ENCODE measurements around the gene TSPAN5.

TSPAN5 gene

GRCh38 chr4:98599617-98600205 is 58.7 kb downstream of the TSPAN5 start:
- Histone ChIP-seq H3K18ac (ENCODE audit: low read length) (no peak overlapping the region), H3K79me1 (ENCODE audit: low read depth, low read length) (no peaks in the 10 kb centered on the region), H3K9ac (ENCODE audit: low read depth, low read length, poor library complexity) (no peak overlapping the region), H2AK5ac (ENCODE audit: low read depth, low read length) (no peak overlapping the region), H3K4me3 (ENCODE audit: low read length in 2 of 2) (no peak overlapping the region), H2BK120ac (ENCODE audit: low read depth, low read length) (no peak overlapping the region), H3K9me3 (replicated peaks in 1 of 2; ENCODE audit: control insufficient read depth in 2 of 2, insufficient read depth in 1 of 2, low read depth in 1 of 2, low read length in 2 of 2) (peaks cover 0 to 22% of the 10 kb centered on the region in 2 donors), H2AFZ (ENCODE audit: low read length) (no peak overlapping the region), H2BK15ac (ENCODE audit: low read length) (no peak overlapping the region), H3K23ac (ENCODE audit: low read depth, low read length, poor library complexity) (no peak overlapping the region), H3K4ac (ENCODE audit: low read length) (no peak overlapping the region), H2BK12ac (ENCODE audit: low read length) (no peak overlapping the region), H3K27me3 (ENCODE audit: control insufficient read depth in 3 of 3, insufficient read depth in 3 of 3, low read depth in 1 of 3, low read length in 3 of 3) (no peaks in the 10 kb centered on the region), H3K4me2 (ENCODE audit: insufficient read depth, low read length, poor library complexity, severe bottlenecking) (no peak overlapping the region), H4K91ac (ENCODE audit: low read depth, low read length, poor library complexity) (no peak overlapping the region), H4K8ac (ENCODE audit: low read depth, low read length) (no peak overlapping the region), H2BK5ac (ENCODE audit: low read length) (no peak overlapping the region), H3K27ac (replicated peaks; ENCODE audit: low read length) (no peak overlapping the region), H3K14ac (ENCODE audit: low read length) (no peak overlapping the region), H3K4me1 (ENCODE audit: control insufficient read depth in 2 of 2, insufficient read depth in 1 of 2, low read depth in 1 of 2, low read length in 2 of 2) (peaks cover 1 to 7% of the 10 kb centered on the region in 2 donors), H3K36me3 (replicated peaks in 1 of 2; ENCODE audit: control insufficient read depth in 2 of 2, insufficient read depth in 2 of 2, low read length in 2 of 2) (no peaks in the 10 kb centered on the region)
- no CpG with 5 or more reads among the region's 2 CpGs for WGBS, 2 donors (ENCODE audit: extremely low coverage in 2 of 2, insufficient read length in 2 of 2, insufficient replicate concordance in 1 of 2)
- no peak for DNase-seq (ENCODE audit: low spot score)

GRCh38 chr4:98586962-98587354 is 71.5 kb downstream of the TSPAN5 start:
- Histone ChIP-seq H2BK5ac (ENCODE audit: low read length) (no peak overlapping the region), H3K18ac (ENCODE audit: low read length) (peak overlapping the region; percentile 13), H2BK120ac (ENCODE audit: low read depth, low read length) (no peak overlapping the region), H3K9me3 (replicated peaks in 1 of 2; ENCODE audit: control insufficient read depth in 2 of 2, insufficient read depth in 1 of 2, low read depth in 1 of 2, low read length in 2 of 2) (no peaks in the 10 kb centered on the region), H3K27ac (replicated peaks; ENCODE audit: low read length) (no peak overlapping the region), H3K4me2 (ENCODE audit: insufficient read depth, low read length, poor library complexity, severe bottlenecking) (no peak overlapping the region), H2AK5ac (ENCODE audit: low read depth, low read length) (no peak overlapping the region), H2BK15ac (ENCODE audit: low read length) (no peak overlapping the region), H3K36me3 (replicated peaks in 1 of 2; ENCODE audit: control insufficient read depth in 2 of 2, insufficient read depth in 2 of 2, low read length in 2 of 2) (no peaks in the 10 kb centered on the region), H4K8ac (ENCODE audit: low read depth, low read length) (no peak overlapping the region), H3K23ac (ENCODE audit: low read depth, low read length, poor library complexity) (no peak overlapping the region), H3K4me3 (ENCODE audit: low read length in 2 of 2) (no peak overlapping the region), H3K4ac (ENCODE audit: low read length) (no peak overlapping the region), H2AFZ (ENCODE audit: low read length) (no peak overlapping the region), H3K9ac (ENCODE audit: low read depth, low read length, poor library complexity) (no peak overlapping the region), H2BK12ac (ENCODE audit: low read length) (no peak overlapping the region), H3K27me3 (ENCODE audit: control insufficient read depth in 3 of 3, insufficient read depth in 3 of 3, low read depth in 1 of 3, low read length in 3 of 3) (no peaks in the 10 kb centered on the region), H3K4me1 (ENCODE audit: control insufficient read depth in 2 of 2, insufficient read depth in 1 of 2, low read depth in 1 of 2, low read length in 2 of 2) (peaks cover 13% of the 10 kb centered on the region in 2 donors), H3K79me1 (ENCODE audit: low read depth, low read length) (peaks cover 1% of the 10 kb centered on the region), H3K14ac (ENCODE audit: low read length) (no peak overlapping the region), H4K91ac (ENCODE audit: low read depth, low read length, poor library complexity) (no peak overlapping the region)
- no peak for DNase-seq (ENCODE audit: low spot score)
- no CpG with 5 or more reads among the region's 6 CpGs for WGBS, 2 donors (ENCODE audit: extremely low coverage in 2 of 2, insufficient read length in 2 of 2, insufficient replicate concordance in 1 of 2)

- no peak overlapping the region for H2BK120ac ChIP-seq (ENCODE audit: low read depth, low read length)
- H4K91ac ChIP-seq (ENCODE audit: low read depth, low read length, poor library complexity) = no peak overlapping the region
- DNase-seq (ENCODE audit: low spot score) = no peak
- no peak overlapping the region for H2BK12ac ChIP-seq (ENCODE audit: low read length)
- H2BK5ac ChIP-seq (ENCODE audit: low read length) = no peak overlapping the region
- no peak overlapping the region for H4K8ac ChIP-seq (ENCODE audit: low read depth, low read length)
- no peak overlapping the region for H3K27ac ChIP-seq (replicated peaks; ENCODE audit: low read length)
- no peak overlapping the region for H2BK15ac ChIP-seq (ENCODE audit: low read length)
- H3K27me3 ChIP-seq (ENCODE audit: control insufficient read depth in 3 of 3, insufficient read depth in 3 of 3, low read depth in 1 of 3, low read length in 3 of 3) = no peaks in the 10 kb centered on the region
- no peak overlapping the region for H2AFZ ChIP-seq (ENCODE audit: low read length)
- H3K23ac ChIP-seq (ENCODE audit: low read depth, low read length, poor library complexity) = no peak overlapping the region
- no peaks in the 10 kb centered on the region for H3K36me3 ChIP-seq (replicated peaks in 1 of 2; ENCODE audit: control insufficient read depth in 2 of 2, insufficient read depth in 2 of 2, low read length in 2 of 2)
- H3K79me1 ChIP-seq (ENCODE audit: low read depth, low read length) = peaks cover 1% of the 10 kb centered on the region
- no peaks in the 10 kb centered on the region for H3K9me3 ChIP-seq (replicated peaks in 1 of 2; ENCODE audit: control insufficient read depth in 2 of 2, insufficient read depth in 1 of 2, low read depth in 1 of 2, low read length in 2 of 2)
- H3K14ac ChIP-seq (ENCODE audit: low read length) = no peak overlapping the region
- no peak overlapping the region for H3K4ac ChIP-seq (ENCODE audit: low read length)
- H3K4me1 ChIP-seq (ENCODE audit: control insufficient read depth in 2 of 2, insufficient read depth in 1 of 2, low read depth in 1 of 2, low read length in 2 of 2) = peaks cover 13 to 15% of the 10 kb centered on the region in 2 donors
- H3K4me3 ChIP-seq (ENCODE audit: low read length in 2 of 2) = no peak overlapping the region
- no peak overlapping the region for H2AK5ac ChIP-seq (ENCODE audit: low read depth, low read length)
- H3K9ac ChIP-seq (ENCODE audit: low read depth, low read length, poor library complexity) = no peak overlapping the region
- WGBS, 2 donors (ENCODE audit: extremely low coverage in 2 of 2, insufficient read length in 2 of 2, insufficient replicate concordance in 1 of 2) = no CpG with 5 or more reads among the region's 5 CpGs
- no peak overlapping the region for H3K18ac ChIP-seq (ENCODE audit: low read length)
- H3K4me2 ChIP-seq (ENCODE audit: insufficient read depth, low read length, poor library complexity, severe bottlenecking) = no peak overlapping the region
These were observed 72.0 kb downstream of the TSPAN5 start for GRCh38 chr4:98586291-98586961.

- no peak overlapping the region for H2BK5ac ChIP-seq (ENCODE audit: low read length)
- H2BK15ac ChIP-seq (ENCODE audit: low read length) = no peak overlapping the region
- no CpG with 5 or more reads among the region's 2 CpGs for WGBS, 2 donors (ENCODE audit: extremely low coverage in 2 of 2, insufficient read length in 2 of 2, insufficient replicate concordance in 1 of 2)
- H2BK12ac ChIP-seq (ENCODE audit: low read length) = no peak overlapping the region
- no peak for DNase-seq (ENCODE audit: low spot score)
- H4K8ac ChIP-seq (ENCODE audit: low read depth, low read length) = no peak overlapping the region
- H3K36me3 ChIP-seq (replicated peaks in 1 of 2; ENCODE audit: control insufficient read depth in 2 of 2, insufficient read depth in 2 of 2, low read length in 2 of 2) = no peaks in the 10 kb centered on the region
- H3K23ac ChIP-seq (ENCODE audit: low read depth, low read length, poor library complexity) = no peak overlapping the region
- H3K14ac ChIP-seq (ENCODE audit: low read length) = no peak overlapping the region
- no peak overlapping the region for H3K9ac ChIP-seq (ENCODE audit: low read depth, low read length, poor library complexity)
- H4K91ac ChIP-seq (ENCODE audit: low read depth, low read length, poor library complexity) = no peak overlapping the region
- no peak overlapping the region for H2AFZ ChIP-seq (ENCODE audit: low read length)
- H3K4me2 ChIP-seq (ENCODE audit: insufficient read depth, low read length, poor library complexity, severe bottlenecking) = no peak overlapping the region
- H3K4me1 ChIP-seq (ENCODE audit: control insufficient read depth in 2 of 2, insufficient read depth in 1 of 2, low read depth in 1 of 2, low read length in 2 of 2) = peaks cover 13 to 15% of the 10 kb centered on the region in 2 donors
- no peak overlapping the region for H3K4me3 ChIP-seq (ENCODE audit: low read length in 2 of 2)
- no peak overlapping the region for H2BK120ac ChIP-seq (ENCODE audit: low read depth, low read length)
- H3K27ac ChIP-seq (replicated peaks; ENCODE audit: low read length) = no peak overlapping the region
- no peak overlapping the region for H2AK5ac ChIP-seq (ENCODE audit: low read depth, low read length)
- no peak overlapping the region for H3K4ac ChIP-seq (ENCODE audit: low read length)
- no peaks in the 10 kb centered on the region for H3K27me3 ChIP-seq (ENCODE audit: control insufficient read depth in 3 of 3, insufficient read depth in 3 of 3, low read depth in 1 of 3, low read length in 3 of 3)
- H3K79me1 ChIP-seq (ENCODE audit: low read depth, low read length) = peaks cover 1% of the 10 kb centered on the region
- no peaks in the 10 kb centered on the region for H3K9me3 ChIP-seq (replicated peaks in 1 of 2; ENCODE audit: control insufficient read depth in 2 of 2, insufficient read depth in 1 of 2, low read depth in 1 of 2, low read length in 2 of 2)
- H3K18ac ChIP-seq (ENCODE audit: low read length) = no peak overlapping the region
These were observed 72.8 kb downstream of the TSPAN5 start for GRCh38 chr4:98585596-98585995.
